RWPE1 (cell line): ENCODE results near the gene CTH.

ENCODE experiments used
- CTCF ChIA-PET: fragments of 350-600 bp; sonication (Branson Sonifier 250); formaldehyde crosslinking; extraction: SDS; loops from one replicate; lab custom pipeline; 2021; lab: Yijun Ruan, JAX
- POLR2A ChIA-PET: fragments of 400-600 bp; formaldehyde crosslinking; extraction: SDS; loops from one replicate; lab custom pipeline; 2020; ENCODE audit warnings: antibody characterized with exemption; ENCODE audit not compliant: low non-redundant PET; lab: Yijun Ruan, JAX
- DNase-seq: peaks from one replicate; pipeline ENCODE4 v3.0.0; 2012; ENCODE audit warnings: low spot score
- H3K27ac ChIP-seq: fragments of 450-650 bp; 2 replicates; pipeline ENCODE4 v1.5.1; 2017
- CTCF ChIP-seq: fragments of 450-650 bp; conservative IDR thresholded peaks from 2 replicates; pipeline ENCODE4 v1.5.1; 2017; ENCODE audit warnings: low read depth, mild to moderate bottlenecking

Gene CTH

GRCh38 chr1:70392626-70393025 lies 18.4 kb upstream of the CTH start:
- no peak for DNase-seq
- ChIA-PET POLR2A (no interaction called here), CTCF (no interaction called here)
- no peak overlapping the region for H3K27ac ChIP-seq
- TF ChIP-seq CTCF = no peak

GRCh38 chr1:70396607-70397006 lies 14.5 kb upstream of the CTH start:
- ChIA-PET POLR2A (no interaction called here), CTCF (no interaction called here)
- no peak for DNase-seq
- no peak for TF ChIP-seq CTCF
- H3K27ac ChIP-seq = no peak overlapping the region

GRCh38 chr1:70397013-70397412 lies 14.1 kb upstream of the CTH start:
- H3K27ac ChIP-seq = no peak overlapping the region
- no peak for DNase-seq
- TF ChIP-seq CTCF = no peak
- ChIA-PET POLR2A (no interaction called here), CTCF (no interaction called here)

GRCh38 chr1:70400335-70400734 lies 10.7 kb upstream of the CTH start:
- ChIA-PET CTCF (interaction anchor here (0.6 kb wide), 1 partner anchor 26 kb away, joined by 3 read pairs; no protein-coding TSS in a partner anchor), POLR2A (no interaction called here)
- no peak for DNase-seq
- no peak overlapping the region for H3K27ac ChIP-seq
- TF ChIP-seq CTCF = no peak

GRCh38 chr1:70401974-70402373 lies 9.1 kb upstream of the CTH start:
- ChIA-PET POLR2A (interaction anchor here (1.0 kb wide), 1 partner anchor 8 kb away, joined by 3 read pairs; no protein-coding TSS in a partner anchor), CTCF (interaction anchor here (0.6 kb wide), 1 partner anchor 147 kb away, joined by 3 read pairs; no protein-coding TSS in a partner anchor)
- no peak for DNase-seq
- no peak overlapping the region for H3K27ac ChIP-seq
- TF ChIP-seq CTCF = no peak

- DNase-seq = no peak
- ChIA-PET CTCF (no interaction called here), POLR2A (no interaction called here)
- no peak overlapping the region for H3K27ac ChIP-seq
- TF ChIP-seq CTCF = no peak
Observed at GRCh38 chr1:70403759-70404158, 7.3 kb upstream of the CTH start.
